Activated gamma-delta T cell treated with anti-CD3 and anti-CD28 coated beads, Interleukin-2, amount 50 U/mL, for 16 hours (primary cell): ENCODE data around the gene PHF23.

Experiments used
- DNase-seq: peaks from one replicate; pipeline ENCODE4 v3.0.0-alpha.2; 2020; ENCODE audit warnings: low read depth

The PHF23 gene

GRCh38 chr17:7239091-7240027, at the start of gene PHF23:
PHF23 (minus strand) TSS chr17:7239457; CDS start chr17:7239279, 178 bp downstream.
- peak; percentile 96 for DNase-seq

GRCh38 chr17:7285679-7286078, 46.4 kb upstream of the PHF23 start:
- no peak for DNase-seq

GRCh38 chr17:7284911-7285310, 45.7 kb upstream of the PHF23 start:
- no peak for DNase-seq

GRCh38 chr17:7283471-7284216, 44.4 kb upstream of the PHF23 start:
- DNase-seq = no peak

GRCh38 chr17:7282752-7283321, 43.6 kb upstream of the PHF23 start:
- no peak for DNase-seq

- DNase-seq = no peak
Observed at GRCh38 chr17:7281953-7282751, 42.9 kb upstream of the PHF23 start.

GRCh38 chr17:7281074-7281952, 42.1 kb upstream of the PHF23 start, which contains the start of gene SLC2A4:
SLC2A4 (plus strand) TSS chr17:7281718; CDS start chr17:7281935, 217 bp downstream.
- peak; percentile 65 for DNase-seq

GRCh38 chr17:7280519-7281073, 41.3 kb upstream of the PHF23 start:
- peak; percentile 78 for DNase-seq

- DNase-seq = no peak
Observed at GRCh38 chr17:7279448-7279847, 40.2 kb upstream of the PHF23 start.

GRCh38 chr17:7266784-7267183, 27.5 kb upstream of the PHF23 start:
- DNase-seq = no peak

GRCh38 chr17:7263801-7264078, 24.5 kb upstream of the PHF23 start:
- no peak for DNase-seq

GRCh38 chr17:7262935-7263800, 23.9 kb upstream of the PHF23 start:
- no peak for DNase-seq

GRCh38 chr17:7262192-7262934, 23.1 kb upstream of the PHF23 start, which contains the start of gene CLDN7:
CLDN7 (minus strand) TSS chr17:7262478; CDS start chr17:7262043, 435 bp downstream.
- DNase-seq = no peak

GRCh38 chr17:7261379-7262191, 22.3 kb upstream of the PHF23 start:
- DNase-seq = no peak

- no peak for DNase-seq
Observed at GRCh38 chr17:7260651-7261378, 21.6 kb upstream of the PHF23 start.

- no peak for DNase-seq
Observed at GRCh38 chr17:7260151-7260550, 20.9 kb upstream of the PHF23 start.

GRCh38 chr17:7259555-7259889, 20.3 kb upstream of the PHF23 start:
- no peak for DNase-seq
